IMR-90 (cell line): ENCODE data around the gene COL23A1.

Experiments
- CTCF ChIP-seq: conservative IDR thresholded peaks from 2 replicates; pipeline ENCODE4 v1.5.1; 2012; ENCODE audit warnings: mild to moderate bottlenecking, low read depth, low read length, improper control_type of control experiment
- MXI1 ChIP-seq: IDR thresholded peaks from 2 replicates; pipeline ENCODE4 v1.6.1; 2012; ENCODE audit warnings: low read depth, mild to moderate bottlenecking, low read length, moderate library complexity, borderline replicate concordance
- NFE2L2 ChIP-seq: fragments of 150-350 bp; IDR thresholded peaks from 2 replicates; pipeline ENCODE4 v1.6.1; 2016; ENCODE audit warnings: low read depth, mild to moderate bottlenecking, low read length
- USF2 ChIP-seq: fragments of 150-350 bp; IDR thresholded peaks from 2 replicates; pipeline ENCODE4 v1.6.1; 2017; ENCODE audit warnings: mild to moderate bottlenecking, antibody characterized with exemption, low read length, low read depth

DNA sequence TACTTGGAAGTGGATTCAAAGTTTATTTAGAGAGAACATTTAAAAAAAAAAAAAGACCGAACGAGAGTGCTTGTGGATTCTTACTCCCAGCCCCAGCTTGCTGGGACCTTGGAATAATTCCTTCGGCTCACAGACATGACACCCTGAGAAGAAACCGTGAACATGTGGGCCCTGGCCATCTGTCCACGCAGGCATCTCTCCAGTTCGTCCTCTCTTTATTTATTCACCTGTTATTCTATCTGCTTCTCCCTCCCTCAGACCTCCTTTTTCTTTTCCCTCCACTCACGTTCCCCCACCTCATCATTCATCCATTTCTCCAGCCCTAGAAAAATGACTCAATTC is 263.8 kb downstream of the COL23A1 start:
- TF ChIP-seq CTCF (no peak), MXI1 (no peak), USF2 (no peak), NFE2L2 (no peak)
